ENCODE data around the gene CASQ2. TPM values are rescaled to one million over a fixed set of nuclear protein-coding genes. Genes with fewer than 3 reads are reported as not detected.

Gene CASQ2
- total RNA-seq, 1 donor from 2014 or later, result not detected

DNA sequence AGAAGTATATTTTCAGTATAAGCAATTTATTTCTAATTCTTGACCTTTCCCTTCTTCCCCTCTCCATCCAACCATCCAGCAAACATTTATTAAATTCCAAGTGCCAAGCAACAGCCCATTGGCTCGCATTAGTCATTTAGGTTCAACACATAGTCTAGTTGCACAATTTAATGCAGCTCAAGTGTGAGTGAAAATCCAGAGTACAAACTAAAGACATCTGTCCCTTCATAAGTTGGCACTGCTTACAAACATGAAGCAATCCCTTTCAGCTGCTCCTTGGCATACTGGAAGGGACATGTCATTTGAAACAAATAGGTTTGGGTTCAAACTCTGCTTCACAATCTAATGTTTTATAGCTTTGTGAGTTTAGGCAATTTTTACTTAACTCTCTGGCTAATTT is 10.7 kb downstream of the CASQ2 start:
- Mint-ChIP-seq H3K4me3 (no peak overlapping the region), H3K36me3 (no peaks in the 10 kb centered on the region), H3K4me1 (ENCODE audit: unreplicated experiment) (peaks cover 15% of the 10 kb centered on the region)

DNA sequence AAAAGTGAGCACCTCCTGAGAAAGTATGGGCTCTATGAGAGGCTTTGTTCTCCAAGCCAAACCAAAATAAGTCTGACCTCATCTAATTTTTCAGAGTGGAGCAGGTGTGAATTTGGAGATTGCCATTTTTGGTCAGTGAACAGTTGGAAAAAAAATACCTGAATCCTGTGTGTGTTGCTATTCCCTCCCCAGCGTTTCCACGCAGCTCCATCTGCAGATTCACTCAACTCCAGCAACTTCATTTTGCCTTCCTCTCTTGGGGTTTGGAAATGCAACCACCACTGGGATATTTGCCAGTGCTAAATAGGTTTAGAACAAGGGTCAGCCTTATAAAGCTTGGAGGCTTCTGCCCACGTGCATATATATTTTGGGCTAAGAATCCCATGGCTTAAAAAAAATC is 11.2 kb downstream of the CASQ2 start:
- Mint-ChIP-seq H3K27ac (no peak overlapping the region), H3K36me3 (no peaks in the 10 kb centered on the region), H3K4me1 (ENCODE audit: unreplicated experiment) (peaks cover 15% of the 10 kb centered on the region), H3K4me3 (no peak overlapping the region), H3K27me3 (peaks cover 3% of the 10 kb centered on the region), H3K9me3 (no peaks in the 10 kb centered on the region)
- no peak for DNase-seq (ENCODE audit: extremely low spot score, unreplicated experiment)
- TF ChIP-seq, protein P1, sequence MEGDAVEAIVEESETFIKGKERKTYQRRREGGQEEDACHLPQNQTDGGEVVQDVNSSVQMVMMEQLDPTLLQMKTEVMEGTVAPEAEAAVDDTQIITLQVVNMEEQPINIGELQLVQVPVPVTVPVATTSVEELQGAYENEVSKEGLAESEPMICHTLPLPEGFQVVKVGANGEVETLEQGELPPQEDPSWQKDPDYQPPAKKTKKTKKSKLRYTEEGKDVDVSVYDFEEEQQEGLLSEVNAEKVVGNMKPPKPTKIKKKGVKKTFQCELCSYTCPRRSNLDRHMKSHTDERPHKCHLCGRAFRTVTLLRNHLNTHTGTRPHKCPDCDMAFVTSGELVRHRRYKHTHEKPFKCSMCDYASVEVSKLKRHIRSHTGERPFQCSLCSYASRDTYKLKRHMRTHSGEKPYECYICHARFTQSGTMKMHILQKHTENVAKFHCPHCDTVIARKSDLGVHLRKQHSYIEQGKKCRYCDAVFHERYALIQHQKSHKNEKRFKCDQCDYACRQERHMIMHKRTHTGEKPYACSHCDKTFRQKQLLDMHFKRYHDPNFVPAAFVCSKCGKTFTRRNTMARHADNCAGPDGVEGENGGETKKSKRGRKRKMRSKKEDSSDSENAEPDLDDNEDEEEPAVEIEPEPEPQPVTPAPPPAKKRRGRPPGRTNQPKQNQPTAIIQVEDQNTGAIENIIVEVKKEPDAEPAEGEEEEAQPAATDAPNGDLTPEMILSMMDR (conservative IDR thresholded peaks at IDR 0.05), result no peak

More for the DNA sequence above, 10.7 kb downstream of the CASQ2 start:
- Mint-ChIP-seq H3K27ac (no peak overlapping the region), H3K9me3 (no peaks in the 10 kb centered on the region), H3K27me3 (no peaks in the 10 kb centered on the region)
- TF ChIP-seq, protein P1 (conservative IDR thresholded peaks at IDR 0.05), result no peak
- no peak for DNase-seq (ENCODE audit: extremely low spot score, unreplicated experiment)

DNA sequence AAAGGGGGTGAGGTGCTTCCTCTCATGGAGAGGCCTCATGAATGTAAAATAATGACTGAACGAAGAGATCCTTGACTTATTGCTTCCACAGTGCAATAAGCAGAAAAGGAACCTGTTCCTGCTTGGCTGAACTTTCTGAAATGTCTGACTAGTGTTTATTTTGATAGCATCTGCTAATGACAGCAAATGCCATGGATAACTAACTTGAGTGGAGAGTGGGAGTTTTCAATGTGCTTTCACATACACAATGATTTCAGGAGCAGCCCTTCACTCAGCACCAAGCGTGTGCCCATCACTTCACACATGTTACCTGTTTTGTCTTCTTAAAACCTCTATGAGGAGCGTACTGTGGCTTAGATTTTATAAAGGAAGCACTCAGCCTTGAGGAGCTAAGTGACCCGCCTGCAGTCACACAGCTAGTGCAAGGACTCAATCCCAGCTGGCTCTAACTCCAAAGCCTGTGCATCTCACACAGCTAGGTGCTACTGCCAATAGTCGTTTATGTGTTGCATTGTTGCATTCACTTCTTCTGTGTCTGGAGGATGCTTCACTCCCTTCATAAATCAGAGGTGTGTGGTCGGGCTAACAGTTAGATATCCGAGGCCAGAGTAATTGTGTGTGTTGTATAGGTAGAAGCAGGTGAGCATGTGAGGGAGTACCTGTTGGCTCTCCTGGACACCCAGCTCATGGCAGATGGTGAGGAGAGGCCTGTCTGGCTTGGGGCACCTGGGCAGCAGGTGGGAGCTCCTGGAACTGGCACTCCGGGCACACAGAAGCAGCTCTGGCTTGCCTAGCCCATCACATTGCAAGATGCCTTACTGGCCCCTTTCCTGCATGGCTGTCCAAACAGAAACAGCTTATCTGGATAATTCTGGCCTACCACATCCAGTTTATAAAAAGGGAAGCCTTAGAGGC is 12.8 kb downstream of the CASQ2 start:
- no peak for DNase-seq (ENCODE audit: extremely low spot score, unreplicated experiment)
- no peak overlapping the region for H3K4me3 Mint-ChIP-seq
- no peak overlapping the region for H3K27ac Mint-ChIP-seq
- peaks cover 15% of the 10 kb centered on the region for H3K4me1 Mint-ChIP-seq (ENCODE audit: unreplicated experiment)
- TF ChIP-seq, protein P1 (conservative IDR thresholded peaks at IDR 0.05), result no peak
- peaks cover 3% of the 10 kb centered on the region for H3K27me3 Mint-ChIP-seq
- H3K36me3 Mint-ChIP-seq, result no peaks in the 10 kb centered on the region
- no peaks in the 10 kb centered on the region for H3K9me3 Mint-ChIP-seq

DNA sequence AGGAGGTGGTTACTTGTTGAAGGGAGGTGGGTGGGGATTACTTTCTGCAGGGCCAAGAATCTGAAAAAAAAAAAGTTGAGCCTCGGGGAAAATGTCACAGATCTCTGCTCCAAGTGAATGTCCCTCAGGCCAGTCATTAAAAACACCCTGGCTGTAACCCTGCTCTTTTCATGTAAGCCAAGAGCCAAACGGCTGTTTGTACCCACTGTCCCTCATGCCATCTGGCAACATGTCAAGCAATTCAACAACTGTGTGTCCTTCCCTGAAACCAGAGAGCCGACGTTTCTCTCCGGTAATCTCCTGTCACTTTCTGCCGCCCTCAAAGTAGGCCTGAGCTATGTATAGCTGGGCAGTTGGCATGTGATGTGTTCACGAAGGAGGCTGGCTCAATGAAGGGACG is 14.7 kb downstream of the CASQ2 start:
- Mint-ChIP-seq H3K9me3 (no peaks in the 10 kb centered on the region), H3K4me1 (ENCODE audit: unreplicated experiment) (peaks cover 15% of the 10 kb centered on the region), H3K27ac (no peak overlapping the region), H3K36me3 (no peaks in the 10 kb centered on the region), H3K4me3 (no peak overlapping the region), H3K27me3 (peaks cover 3% of the 10 kb centered on the region)
- no peak for DNase-seq (ENCODE audit: extremely low spot score, unreplicated experiment)
- TF ChIP-seq, protein P1 (conservative IDR thresholded peaks at IDR 0.05), result no peak

DNA sequence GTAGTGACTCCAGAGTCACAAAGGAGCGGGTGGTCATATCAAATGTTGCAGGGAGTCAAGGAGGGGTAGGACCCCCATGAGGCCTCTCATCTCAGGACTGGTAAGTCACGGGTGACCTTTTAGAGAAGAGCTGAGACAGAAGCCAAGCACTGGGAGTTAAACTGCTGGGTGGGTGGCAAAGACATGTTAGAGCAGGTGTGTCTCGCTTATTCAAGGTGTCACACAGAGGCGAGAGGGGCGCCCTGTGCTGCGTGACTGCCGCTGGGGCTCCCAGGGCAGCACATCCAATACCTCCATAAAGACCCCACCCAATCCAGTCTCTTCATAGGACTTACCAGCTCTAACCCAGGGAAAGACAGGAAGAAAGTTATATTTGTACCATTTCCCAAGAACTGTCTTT is 15.2 kb downstream of the CASQ2 start:
- TF ChIP-seq, protein P1 (conservative IDR thresholded peaks at IDR 0.05), result no peak
- Mint-ChIP-seq H3K4me1 (ENCODE audit: unreplicated experiment) (peaks cover 19% of the 10 kb centered on the region), H3K9me3 (no peaks in the 10 kb centered on the region), H3K36me3 (no peaks in the 10 kb centered on the region), H3K27me3 (peaks cover 3% of the 10 kb centered on the region), H3K4me3 (no peak overlapping the region), H3K27ac (peak overlapping the region; percentile 37)
- no peak for DNase-seq (ENCODE audit: extremely low spot score, unreplicated experiment)

Data from type B pancreatic cell (in vitro differentiated cells).